Stimulated activated naive CD4-positive, alpha-beta T cell treated with Interleukin-2 at 50 U/mL for 16 hours (primary cell): ENCODE measurements around the gene RNF34.

Experiments
- DNase-seq: peaks from one replicate; lab custom pipeline; 2025; lab: John Stamatoyannopoulos, UW

RNF34 gene

DNA sequence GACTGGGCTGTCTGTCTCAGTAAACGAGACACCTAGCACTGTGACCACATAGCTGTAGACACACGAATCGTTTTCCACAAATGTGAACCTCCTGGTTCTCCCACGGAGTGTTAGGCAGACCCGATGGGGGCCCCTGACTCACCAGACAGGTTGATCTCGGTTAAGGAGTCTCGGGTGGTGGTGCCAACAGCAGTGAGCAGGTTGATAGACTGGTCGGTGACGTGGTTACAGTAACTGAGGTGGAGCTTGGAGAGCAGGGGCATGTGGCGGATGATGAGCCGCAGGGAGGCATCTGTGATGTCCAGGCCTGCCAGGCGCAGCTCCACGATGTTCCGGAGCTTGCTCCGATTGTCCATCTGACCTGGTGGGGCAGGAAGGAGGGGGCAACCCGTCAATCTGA, 39.8 kb downstream of the RNF34 start:
- DNase-seq = no peak

DNA sequence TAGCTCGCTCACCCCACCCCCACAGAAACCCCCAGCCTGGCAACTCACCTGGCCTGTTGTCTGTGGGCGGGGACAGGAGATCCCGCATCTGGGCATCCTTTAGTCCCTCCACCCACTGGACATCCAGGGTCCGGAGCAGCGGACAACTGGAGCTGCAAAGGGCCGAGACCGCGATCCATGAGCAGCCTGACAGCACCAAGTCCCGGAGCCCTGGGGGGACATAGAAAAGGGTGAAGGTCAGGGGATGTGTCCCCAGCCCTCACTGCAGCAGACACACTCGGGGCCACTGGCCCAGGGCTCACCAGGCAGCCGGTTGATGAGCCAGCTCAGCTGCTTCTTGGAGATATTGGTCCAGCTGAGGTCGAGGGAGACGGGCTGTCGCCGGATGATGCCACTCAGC, 40.9 kb downstream of the RNF34 start:
- DNase-seq = no peak

DNA sequence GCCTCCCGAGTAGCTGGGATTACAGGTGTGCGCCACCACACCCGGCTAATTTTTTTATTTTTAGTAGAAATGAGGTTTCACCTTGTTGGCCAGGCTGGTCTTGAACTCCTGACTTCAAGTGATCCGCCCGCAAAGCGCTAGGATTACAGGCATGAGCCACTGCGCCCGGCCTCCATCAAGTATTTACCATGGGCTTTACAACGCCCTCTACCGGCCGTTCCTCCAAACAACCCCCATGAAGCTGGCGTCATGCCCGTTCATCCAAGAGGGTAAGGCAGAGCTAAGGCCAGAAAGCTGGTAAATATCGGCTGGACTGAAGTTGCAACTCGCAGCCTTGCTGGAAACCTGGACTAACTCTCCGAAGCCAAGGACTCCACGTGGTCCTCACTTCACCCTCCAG, 41.6 kb downstream of the RNF34 start:
- no peak for DNase-seq

DNA sequence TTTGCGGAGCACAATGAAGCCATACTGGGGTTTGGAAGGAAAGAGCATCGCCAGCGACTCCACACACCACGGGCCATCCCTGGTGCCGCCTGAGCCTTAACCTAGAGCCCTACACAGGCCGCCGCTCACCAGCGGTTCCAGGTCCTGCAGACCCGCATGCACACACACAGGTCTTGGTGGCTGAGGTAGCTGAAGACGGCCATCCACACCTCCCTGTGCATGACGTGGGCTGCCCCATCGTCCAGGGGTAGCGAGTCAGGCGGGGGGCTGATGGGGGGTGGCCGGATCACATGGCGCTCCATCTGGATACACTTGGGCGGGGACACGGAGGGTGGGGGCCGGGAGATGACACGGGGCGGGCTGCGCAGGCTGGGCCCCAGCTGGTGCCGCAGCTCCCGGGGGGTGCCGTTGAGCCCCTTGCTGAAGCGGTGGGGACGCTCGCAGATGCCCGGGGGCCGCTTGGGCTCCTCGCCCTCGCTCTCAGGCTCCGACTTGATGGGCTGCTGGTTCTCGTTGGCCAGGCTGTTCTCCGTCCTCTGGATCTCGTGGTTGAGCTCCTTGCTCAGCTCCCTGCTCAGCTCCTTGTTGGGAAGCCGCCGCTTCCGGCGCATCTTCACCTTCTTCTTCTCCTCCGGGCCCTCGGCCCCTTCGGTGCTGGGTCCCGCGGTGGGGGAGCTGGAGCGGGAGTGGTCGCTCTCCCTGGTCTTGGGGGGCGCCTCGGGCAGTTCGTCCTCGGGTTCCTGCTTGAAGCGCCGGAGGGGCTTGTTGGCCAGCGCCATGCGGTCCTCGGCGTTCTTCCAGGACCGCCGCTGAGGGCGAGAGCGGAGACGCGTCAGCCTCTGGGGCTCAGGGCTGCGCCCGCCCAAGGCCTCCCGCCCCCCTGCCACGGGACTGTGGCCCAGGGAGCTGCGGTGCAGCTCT, 42.4 kb downstream of the RNF34 start:
- DNase-seq = no peak

DNA sequence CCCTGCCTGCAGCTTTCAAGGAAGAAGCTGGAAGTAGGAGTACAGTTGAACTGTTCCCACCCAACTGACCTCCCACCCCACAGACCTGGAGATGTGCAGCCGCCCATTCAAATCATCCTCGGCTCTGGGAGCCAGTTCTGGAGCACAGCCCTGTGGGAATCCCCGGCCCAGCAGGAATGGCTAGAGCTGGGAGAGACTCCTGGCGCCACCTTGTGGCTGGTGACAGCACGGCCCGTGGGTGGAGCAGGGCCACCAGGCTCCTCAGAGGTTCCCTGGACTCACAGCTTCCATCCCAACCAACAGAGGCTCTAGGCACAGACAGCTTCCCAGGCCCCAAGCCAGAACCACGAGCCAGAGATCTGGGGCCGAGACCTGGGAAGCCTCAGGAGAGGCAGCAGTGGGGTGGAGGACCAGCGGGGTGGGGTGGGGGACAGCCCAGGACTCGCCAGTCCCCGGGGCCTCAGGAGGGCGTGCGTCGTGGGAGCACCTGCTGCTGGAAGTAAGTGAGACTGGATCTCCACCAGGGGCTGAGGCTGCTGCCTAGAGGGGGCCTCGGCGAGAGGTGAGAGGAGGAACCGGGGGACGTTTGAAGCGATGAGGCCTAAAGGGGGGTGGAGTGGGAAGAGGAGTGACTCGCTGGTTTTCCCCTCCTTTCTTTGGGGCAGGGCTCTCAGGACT, 43.4 kb downstream of the RNF34 start:
- DNase-seq = peak; percentile 51

DNA sequence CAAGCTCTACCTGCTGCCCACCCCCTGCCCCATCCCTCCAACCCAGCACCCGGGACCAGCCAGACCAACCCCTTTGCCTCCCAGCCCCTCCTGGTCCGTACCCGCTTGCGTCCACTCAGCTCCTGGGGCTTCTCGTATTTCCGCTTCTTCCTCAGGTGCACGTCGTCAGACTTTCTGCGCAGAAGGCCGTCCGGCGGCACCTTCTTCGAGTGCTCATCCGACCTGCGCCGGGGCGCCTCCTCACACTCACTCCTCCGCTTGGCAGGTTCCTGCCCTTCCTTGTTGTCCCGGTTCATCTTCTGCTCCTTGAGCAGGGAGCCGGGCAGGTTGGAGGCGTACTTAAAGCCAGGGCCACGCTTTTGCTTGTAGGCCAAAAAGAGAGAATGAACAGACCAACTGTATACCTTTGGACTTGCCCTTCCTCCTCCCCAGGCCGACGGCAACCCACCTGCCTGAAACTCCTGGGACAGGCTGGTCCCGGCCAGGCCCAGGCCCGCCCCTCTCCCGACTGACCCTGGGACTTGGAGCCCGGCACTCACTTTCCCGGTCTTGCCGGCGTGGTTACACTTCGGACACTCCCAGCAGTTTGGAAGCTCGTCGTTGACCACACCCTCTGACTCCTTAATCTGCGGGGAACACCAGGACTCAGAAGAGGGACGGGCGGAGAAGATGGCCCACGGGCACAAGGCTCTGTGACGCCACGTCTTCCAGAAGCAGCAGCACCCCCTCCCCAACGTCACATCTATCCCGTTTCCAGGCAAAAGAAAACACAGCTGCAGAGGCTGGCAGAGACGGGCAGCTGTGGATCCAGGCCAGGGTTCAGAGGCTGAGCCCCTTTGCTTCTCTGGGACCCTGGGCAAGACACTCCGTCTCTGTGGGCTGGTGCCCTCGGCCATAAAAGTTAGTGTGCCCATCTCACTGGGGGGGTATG, 44.3 kb downstream of the RNF34 start:
- no peak for DNase-seq

DNA sequence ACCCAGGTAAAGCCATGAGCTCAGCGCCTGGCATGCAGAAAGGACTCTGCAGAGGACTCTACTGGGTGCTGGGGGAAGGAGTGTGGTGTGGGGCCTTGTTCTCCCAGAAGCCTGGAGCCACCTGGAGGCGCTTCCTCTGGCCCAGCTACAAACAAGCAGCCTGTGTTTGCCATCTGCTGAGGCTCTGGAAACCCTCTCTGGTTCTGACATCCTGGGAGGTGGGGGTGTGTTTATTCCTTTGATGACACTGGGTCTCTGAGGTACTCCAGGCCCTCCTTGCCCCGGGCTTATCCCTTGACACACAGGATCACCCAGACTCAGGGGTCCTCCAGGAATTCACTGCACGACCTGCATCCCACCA, 44.9 kb downstream of the RNF34 start:
- no peak for DNase-seq

DNA sequence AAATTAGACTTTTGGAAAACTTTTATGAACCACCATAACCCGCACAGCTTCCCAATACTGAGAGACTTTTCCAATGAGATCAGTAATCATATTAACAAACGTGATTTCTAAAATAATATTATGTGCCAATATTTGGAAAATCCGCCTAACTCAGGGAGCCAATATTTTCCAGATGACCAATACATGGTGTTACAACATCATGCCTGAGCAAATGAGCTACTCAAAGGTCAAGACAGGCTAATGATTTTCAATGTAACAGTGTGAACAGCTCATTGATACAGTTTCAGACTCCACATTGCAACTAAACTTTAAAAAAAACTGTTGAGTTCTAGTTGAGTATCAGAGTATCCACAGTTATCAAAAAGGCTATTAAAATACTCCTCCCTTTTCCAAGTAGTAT, 46.8 kb downstream of the RNF34 start:
- no peak for DNase-seq

DNA sequence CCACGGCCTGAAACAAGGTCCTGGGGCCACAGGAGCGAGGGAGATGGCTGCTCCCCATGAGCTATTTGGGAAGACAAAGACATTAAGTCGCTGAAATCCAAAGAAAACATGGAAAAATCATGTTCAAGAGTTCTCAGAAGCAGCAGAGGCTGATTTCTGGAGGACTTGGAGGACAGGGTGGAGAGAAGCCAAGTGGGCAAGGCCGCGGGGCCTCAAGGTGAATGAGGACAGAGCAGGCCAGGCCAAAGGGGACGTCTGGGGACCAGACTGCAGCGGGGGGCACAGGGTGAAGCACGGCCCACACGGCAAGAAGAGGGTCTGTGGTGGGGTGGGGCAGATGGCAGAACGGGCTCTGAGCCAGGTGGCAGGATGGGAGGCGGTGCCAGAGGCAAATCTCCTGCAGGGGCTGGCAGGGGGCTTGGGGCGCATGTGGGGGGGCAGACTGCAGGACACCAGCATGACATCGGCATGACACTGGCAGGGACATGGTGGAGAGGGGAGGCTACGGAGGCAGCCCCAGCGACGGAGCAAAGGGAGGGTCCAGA, 48.9 kb downstream of the RNF34 start:
- DNase-seq = no peak

DNA sequence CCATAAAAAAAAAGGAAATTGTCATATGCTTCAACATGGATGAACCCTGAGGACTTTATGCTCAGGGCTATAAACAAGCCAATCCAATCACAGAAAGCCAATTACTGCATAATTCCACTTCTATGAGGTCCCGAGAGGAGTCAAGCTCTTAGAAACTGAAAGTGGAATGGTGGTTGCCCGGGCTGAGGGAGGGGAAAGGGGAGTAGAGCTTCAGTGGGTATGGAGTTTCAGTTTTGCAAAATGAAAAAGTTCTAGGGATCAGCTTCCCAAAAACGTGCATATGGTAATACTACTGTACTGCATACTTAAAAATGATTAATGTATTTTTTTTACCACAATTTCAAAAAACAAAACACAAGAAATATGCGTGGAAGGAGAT, 52.0 kb downstream of the RNF34 start:
- no peak for DNase-seq

DNA sequence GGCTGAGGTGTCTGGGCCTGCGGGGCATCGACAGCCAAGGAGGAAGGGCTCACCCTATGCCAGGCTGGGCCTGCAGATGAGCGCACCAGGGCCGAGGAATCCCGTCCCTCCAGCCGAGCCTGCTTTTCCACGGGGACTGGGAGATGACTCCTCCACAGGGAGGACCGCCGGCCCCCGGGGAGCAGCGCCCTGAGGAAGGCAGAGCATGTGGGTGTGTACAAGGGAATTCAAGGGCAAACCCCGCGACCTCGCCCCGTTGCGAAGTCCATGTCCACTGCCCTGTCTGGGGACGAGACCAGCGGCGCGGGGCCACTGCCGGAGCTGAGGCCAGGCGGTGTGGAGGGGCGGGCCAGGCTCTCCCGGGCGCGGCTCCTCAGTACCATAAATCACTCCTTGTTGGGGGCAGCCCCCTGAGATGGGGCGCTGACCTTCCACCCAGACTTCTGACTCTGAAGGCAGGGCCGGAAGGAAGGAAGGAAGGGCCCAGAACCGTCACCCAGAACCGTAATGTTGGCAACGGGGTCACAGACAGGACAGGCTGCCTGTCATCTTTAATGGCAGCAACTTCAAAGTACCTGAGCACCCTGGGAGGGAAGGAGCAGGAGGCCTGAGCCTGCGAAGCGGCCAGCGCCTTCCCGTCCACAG, 52.5 kb downstream of the RNF34 start:
- no peak for DNase-seq

DNA sequence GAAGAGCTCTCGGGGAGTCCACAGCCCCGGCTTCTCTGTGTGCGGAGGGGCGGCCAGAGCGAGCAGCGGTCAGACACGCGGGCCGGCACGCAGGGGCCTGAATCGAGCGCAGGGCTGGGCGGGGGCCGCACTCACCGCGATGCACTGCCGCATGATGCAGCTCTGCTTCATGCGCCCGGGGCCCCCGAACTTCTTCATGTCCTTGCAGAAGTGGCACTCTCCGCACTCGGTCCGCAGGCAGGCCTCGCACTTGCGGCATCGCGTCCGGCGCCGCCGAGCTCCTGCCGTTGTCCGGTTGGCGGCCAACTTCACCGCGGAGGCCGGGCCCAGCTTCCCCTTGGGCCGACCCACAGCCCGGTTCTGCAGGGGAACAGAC, 53.1 kb downstream of the RNF34 start:
- DNase-seq = no peak

DNA sequence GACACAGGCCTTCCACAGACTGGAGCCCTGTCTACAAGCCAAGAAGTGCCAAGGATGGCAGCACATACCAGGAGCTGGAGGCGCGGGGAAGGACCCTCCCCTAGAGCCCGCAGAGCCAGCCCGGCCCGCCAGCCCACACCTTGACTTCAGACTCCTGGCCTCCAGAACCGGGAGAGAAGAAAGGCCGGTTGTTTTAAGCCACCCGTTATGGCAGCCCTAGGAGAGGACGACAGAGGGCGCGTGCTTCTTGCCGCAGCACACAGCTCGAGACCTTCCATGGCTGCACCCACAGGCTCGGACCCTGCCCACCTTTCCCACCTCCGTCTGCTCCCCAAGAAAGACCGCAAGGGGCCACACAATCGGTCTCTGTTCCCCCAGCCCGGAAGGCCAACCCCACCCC, 53.7 kb downstream of the RNF34 start:
- no peak for DNase-seq

DNA sequence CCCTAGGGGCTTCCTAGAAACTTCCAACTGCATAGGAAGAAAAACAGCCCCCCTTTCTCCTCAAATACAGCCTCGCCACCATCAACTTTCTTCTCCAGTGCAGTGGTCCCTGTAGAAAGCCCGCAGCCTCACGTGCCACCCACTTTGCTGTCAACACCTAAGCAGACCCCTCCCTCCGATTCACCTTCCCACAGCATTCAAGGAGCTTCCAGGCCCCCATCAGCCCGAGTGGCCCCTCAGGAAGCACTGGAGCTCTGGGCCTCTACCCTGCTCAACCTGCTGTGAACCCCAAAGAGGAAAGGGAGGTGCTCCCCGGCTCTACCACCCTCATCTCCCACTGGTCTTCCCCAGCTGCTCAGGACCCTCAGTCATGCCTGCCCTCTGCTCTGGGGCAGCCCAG, 55.0 kb downstream of the RNF34 start:
- DNase-seq = no peak

DNA sequence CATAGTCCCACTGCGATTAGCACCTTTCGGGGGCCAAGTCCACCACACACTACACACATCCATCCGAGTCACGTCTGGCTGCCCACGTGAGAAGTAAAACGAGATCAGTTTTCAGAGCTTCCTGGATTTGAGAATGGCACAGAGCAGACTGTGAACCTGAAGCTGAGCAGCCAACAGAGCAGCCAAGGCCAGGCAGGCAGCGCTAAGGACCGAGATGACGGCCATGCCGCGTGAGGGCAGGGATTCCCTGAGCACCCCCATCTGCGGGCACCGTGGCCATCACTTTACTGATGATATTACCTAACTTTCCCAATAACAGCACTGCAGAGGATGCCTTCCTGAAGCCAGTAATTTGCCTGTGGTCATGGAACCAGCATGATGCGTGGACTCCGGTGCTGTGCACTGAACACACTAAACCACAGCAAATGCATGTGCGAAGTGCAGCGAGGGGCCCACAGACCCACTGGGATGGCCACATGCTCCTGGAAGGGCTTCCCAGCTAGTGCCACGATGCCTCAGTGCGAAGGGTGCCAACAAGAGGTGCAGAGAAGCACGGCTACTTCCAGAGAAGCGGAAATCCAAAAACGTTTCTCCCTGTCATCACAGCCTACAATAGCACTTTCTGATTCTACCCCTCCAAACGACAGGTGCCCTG, 56.0 kb downstream of the RNF34 start:
- no peak for DNase-seq

DNA sequence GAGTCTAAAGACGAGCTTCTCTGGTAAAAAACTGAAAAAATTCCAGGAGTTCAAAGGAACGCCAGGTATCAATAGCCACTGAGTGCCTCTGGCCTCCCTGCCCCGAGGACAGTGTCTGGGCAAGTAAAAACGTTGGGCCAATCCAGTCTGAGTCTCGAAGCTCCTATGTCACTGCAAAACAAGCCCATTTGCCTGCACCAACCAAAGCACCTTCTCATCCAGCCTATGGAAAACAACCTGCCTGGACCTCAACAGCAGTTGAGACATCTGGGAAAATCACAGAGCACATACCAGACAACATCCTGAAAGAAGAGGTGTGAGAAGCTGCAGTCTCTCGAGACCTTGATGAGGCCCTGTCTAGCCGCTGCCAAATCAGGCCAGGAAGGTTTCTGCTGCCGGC, 56.6 kb downstream of the RNF34 start:
- DNase-seq = no peak

DNA sequence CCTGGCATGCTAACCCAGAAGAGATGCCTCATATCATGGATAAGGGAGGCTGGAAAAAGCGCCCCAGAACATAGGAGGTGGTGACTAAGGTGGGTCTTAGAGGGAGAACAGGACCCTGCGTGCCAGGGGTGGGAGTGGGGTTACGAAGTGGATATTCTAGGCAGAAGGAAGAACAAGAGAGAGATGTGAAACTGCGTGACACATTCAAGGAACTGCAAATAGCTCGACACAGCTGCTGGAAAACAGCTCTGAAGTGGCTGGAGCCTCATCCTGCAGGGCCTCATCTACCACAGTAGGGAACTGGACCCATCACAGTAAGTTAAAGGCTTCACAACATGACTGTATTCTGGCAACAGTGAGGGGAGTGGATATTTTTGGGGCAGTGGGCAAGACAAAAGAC, 61.1 kb downstream of the RNF34 start:
- DNase-seq = no peak

DNA sequence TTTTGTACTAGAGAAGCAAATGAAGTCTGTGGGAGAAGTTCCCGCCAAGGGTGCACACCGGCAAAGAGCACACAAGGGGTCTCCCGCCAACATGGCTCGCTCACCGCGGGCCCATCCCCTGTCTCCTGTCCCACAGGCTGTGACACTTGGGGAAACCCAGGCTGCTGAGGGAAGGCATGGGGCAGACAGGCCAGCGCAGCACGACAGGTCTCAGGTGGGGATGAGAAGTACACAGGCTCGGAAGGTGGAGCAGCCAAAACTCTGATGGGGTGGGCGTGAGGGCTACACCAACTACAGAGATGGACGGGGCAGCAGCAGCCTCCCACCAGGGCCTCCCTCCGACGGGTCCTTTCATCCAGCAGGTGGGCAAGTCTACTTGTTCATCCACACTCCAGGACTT, 64.4 kb downstream of the RNF34 start:
- DNase-seq = no peak

DNA sequence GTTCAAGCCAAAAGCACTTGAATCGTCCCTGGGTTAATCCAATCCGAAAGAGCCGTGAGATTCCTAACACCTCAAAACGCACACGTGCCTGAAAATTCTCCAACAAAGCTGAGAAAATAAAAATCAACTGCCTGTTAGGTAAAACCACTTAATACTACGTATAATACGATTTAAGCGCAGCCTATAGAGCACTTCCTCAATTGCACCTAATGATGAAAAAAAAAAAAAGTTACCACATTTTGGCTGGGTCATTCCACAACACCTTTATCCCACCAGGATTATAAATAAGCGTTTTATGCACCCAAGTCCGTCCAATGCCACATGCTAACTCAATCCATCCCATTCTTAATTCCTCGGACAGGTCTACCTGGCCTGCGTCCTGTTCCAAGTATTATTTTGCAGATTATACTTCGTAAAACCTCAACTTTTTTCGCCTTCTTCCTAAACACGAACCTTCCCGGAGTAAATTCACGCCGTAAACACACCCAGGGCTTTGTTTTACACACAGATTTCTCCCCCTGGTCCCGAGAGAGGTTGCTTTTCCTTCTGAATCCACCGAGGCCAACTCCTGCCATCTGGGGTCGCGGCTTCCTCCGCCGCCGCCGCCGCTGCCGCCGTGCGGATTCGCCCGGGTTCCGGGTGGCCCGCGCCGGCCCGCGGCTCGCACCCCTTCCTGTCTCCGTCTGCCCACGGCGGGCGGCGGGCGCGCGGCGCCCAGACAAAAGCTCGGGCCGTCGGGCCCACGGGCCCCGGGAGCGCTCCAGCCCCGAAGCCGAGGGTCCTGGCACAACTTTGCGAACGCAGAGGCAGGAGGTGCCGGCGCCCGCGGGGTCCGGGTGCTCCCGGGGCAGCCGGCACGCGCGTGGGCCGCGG, 66.2 kb downstream of the RNF34 start:
- peak; percentile 25 for DNase-seq
